ENCODE data around the gene CACNA1D.

Gene CACNA1D

DNA sequence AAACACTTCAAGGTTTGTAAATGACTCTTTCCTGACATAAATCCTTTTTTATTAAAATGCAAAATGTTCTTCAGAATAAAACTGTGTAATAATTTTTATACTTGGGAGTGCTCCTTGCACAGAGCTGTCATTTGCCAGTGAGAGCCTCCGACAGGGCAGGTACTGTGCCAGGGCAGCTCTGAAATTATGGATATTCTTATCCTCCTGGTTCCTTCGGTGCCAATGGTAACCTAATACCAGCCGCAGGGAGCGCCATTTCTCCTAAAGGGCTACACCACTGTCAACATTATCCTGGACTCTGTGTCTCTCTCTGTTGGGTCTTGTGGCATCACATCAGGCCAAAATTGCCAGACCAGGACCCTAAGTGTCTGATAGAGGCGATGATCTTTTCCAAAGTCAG lies 318.8 kb downstream of the CACNA1D start:
- DNase-seq, result no peak

DNA sequence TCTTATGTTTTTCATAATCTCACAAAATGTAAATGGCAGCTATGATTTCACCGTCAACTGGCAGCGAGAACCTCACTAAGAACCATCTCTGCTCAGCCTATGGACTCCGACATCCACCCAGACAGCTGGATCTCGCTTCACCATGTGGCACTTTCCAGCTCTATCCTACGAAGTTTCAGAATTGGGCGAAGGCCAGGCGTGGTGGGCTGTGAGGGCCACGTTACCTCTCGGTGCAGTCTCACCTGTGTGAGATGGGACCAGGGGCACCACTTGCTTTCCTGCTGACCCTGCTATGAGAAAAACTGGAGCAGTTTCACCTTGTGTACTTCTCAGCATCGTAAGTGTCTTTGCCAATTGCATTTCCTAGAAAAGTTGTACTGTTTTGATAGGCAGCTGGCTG lies 319.5 kb downstream of the CACNA1D start:
- DNase-seq, result no peak

DNA sequence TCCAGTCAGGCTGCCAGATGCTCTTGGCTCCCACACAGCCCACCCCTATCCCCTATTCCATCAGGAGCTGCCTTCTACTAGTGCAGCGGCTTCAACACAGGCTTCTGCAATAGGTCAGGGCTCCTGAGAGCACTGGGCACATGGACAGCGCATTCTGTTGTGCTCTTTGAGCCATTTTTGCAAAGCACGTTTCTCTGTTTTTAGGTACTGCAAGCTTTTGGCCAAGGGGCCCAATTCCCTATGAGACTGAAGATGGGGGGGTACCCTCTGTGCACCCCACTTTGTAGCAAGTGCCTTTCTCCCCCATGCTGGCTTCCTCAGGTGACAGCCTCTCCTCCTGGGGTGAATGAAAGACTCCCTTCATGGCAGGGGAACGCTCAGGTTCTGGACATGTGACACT lies 320.7 kb downstream of the CACNA1D start:
- DNase-seq, result no peak

DNA sequence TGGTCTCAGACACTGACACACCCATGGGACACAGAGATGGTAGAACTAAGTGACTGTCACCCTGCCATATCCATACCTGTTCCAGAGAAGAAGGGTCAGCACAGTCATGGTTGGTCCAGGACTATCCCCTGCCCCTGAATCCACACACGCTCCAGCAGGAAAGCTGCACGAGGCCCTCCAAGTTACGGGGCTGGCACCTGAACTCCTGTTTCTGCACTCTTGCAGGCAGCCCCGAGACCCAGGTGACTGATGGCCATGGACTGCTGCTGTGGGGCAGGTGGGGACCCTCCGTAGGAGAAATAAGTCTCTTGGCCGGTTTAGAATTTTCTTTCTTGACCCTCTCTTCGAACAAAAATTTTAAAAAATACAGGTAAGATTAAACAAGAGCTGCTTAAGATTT lies 321.2 kb downstream of the CACNA1D start:
- DNase-seq, result no peak

DNA sequence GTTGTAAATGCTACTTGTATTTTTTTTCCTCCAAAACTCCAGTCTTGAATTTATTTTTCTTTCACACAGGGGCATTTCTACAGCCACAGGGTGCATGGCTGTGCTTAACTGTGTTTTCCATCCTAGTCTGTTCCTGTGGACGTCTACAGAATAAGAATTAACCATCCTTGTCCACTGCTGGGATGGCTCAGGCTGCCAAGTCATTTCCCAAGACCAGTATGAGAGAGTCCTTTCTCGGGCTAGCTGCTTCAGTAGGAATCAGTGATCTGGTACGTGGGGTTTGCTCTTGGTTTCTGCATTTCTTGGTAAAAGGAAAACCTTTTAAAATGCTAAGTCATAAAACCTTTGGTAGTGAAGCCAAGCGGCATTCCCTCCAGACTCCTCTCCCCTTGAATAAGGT lies 322.0 kb downstream of the CACNA1D start:
- no peak for DNase-seq

DNA sequence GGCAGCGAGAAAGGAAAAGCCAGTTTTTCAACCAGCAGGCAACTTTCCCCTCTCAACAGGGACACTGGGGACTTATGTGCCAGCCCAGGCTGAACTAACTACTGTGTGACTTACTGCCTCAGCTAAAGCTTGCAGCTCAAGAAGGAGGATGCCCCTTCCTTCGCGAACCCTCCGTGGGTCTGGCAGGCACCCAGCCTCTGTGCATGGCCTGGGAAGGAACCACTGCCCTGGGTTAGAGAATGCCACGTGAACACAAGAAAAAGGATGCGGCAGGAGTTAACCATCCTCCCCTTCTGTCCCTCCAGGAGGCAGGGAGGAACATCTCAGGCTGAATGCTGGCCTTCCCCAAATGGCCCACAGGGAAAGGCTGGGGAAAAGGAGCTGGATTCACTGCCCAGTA lies 322.8 kb downstream of the CACNA1D start:
- DNase-seq, result no peak

DNA sequence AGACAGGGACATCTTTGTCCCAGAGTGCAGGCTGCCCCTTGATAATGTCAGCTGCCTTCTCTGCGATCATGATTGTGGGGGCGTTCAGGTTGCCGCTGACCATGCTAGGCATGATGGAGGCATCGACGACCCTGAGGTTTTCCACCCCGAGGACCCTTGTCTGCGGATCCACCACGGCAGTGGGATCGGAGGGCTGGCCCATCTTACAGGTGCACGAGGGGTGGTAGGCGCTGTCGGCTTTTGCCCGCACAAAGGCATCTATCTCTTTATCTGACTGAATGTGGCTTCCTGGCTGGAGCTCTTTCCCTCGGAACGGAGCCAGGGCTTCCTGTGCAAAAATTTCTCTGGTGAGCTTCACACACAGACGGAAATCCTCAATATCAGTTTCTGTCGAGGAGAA lies 323.4 kb downstream of the CACNA1D start:
- no peak for DNase-seq

DNA sequence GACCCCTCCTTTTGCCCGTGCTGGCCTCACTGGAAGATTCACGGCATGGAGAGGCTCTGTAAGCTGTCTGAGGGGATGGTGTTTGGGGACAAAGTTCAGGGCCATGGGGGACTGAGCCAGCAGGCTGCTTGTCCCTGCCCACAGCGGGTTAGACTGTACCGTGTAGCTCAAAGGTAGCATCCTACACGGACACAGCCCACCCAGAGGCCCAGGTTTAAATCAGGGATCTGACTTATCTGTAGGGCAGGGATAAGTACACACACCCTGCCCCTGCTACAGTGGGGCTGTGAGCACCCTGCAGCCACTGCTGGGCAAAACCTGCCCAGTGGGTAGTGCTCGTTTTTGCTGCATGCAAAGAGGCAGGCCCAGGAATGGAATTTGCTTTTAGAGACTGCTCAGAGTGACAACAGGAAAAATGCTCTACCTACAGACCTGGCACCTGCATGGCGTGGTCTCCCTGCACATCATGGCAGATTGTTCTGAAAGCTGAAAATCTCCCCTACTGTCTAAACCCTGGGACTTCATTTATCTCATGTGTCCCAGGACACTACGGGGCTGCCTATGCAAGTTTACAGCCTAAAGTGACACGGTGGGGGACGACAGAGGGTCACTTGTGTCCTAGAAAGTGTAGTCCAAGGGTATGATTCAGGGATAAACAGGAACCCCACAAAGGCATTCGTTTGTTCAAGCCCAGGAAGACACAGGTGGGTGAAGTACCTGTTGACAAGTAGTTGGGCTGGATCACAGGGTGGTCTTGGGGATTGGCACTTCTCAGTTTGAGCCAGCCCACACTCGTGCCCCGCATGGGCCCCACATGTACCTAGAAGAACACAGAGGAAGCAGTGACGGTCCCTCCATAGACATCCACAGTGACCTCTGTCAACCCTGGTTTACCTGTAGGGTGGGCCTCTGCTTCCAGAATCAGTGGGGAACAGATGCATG lies 324.1 kb downstream of the CACNA1D start:
- DNase-seq, result no peak

DNA sequence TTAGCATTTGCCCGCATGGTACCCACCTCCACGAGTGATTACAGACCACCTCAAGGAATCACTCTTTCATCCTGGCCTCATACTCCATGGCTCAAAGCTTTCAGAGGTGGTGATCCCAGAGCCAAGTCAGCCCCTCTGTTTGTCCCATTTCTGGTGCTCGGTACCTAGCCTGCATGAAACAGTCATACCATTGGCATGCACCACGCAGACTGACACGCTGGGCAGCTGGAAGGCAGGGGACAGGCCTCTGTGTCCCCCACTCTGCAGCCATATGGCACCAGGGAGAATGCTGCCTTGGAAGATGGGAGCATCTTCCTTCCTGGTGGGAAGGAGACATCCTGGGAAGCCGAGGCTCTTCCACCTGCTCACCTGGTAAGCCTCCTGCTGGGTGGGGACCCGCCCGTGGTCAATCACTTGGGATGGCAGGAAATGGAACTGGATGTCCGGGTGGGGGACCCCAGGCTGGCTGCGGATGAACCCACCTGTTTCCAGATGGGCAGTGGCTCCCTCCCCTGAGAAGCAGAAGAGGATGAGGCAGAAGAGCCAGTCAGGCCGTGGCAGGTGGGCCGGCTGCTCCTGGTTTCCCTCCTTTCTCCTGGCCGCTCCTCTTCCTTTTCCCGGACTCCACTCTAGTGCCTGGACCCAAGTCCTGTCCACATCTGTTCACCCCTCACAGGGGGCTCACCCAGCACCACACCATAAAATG lies 324.9 kb downstream of the CACNA1D start:
- DNase-seq, result no peak

DNA sequence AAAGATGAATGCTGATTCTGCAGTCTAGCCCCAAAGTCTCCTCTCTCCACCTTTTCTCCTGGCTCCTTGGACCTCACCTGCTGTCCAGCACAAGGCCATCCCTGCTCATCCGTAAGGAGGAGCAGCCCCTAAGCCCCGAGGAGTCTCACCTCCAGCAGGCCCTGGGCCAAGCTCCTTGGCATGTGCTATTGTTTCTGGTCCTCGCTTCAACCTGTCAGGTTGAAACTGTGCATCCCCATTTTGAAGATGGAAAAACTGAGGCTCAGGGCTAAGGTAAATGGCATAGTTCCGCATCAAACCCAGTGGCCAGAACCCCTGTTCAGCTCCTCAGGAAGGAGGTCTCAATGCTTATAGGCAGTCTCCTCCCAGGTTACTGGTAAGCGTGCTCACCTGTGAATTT lies 325.7 kb downstream of the CACNA1D start:
- DNase-seq, result no peak

DNA sequence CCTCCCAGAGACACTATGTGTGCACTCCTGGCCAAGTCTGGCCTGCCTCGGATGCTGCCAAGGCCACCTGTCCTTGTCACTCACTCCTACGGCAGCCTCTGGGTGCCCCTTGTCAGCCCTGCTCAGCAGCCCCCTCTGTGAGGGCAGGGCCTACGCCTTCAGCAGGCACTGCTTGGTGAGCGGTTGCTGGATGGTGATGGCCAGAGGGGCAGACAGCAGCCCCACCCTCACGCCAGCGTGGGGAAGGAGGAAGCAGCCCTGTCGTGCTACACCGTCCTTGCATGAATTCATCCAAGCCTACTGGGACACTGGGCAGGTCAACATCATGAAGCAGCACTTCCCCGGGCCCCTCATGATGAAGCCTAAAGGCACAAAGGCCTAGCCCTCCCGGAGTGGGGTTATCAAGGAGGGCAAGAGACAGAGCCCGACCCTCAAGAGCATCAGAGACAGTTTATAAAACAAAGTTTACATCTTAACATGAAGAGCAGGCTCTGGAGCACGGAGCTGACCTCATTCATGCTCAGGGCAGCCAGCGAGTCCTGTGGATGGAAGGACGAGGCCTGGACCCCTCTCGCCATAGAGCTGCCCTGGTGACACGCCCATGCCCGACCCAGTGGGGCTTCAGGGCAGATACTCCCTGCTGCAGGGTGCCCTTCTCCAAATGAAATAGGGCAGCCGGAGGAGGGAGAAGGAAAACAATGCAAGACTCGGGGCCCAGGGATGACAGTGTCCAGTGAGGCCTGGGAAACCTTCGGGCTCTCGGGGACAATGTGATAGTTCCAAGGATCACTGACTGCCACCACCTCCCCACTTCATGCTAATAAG lies 326.6 kb downstream of the CACNA1D start:
- no peak for DNase-seq

DNA sequence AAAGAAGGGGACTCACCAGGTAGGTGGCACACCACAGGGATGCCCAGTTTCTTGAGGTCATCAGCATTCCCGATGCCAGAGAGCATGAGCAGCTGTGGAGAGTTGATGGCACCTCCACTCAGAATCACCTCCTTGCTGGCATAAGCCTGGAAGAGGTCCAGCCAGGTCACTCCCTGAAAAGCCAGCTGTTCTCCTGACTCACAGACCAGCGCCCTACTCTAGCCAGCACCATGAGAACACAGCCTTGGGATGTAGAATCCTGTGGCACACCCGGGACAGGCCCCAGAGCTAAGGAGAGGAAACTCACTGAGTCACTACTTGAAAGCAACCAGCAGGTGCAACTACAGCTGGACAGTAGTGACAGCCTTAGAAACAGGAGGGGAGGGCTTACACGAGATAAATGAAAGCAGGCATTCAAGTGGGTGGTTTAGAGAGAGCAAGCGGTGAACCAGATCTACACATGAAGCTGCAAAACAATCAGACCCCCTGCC lies 327.3 kb downstream of the CACNA1D start:
- no peak for DNase-seq

DNA sequence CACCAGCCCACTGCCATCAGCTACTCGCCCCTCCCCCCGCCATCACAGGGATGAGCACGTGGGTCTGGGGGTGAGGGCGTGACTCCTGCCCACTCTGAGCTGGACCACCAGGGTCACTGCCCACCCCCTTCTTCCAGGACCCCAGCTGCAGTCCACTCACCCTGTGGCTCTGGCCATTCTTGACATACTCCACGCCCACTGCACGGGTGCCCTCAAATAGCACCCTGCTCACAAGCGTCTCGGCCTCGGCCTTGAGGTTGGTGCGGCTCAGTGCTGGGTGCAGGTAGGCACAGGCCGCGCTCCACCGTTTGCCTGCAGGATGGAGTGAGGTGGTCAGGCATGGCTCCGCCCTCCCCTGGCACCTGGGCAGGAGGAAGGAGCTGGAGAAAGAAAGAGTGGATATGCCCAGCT lies 327.9 kb downstream of the CACNA1D start:
- no peak for DNase-seq

DNA sequence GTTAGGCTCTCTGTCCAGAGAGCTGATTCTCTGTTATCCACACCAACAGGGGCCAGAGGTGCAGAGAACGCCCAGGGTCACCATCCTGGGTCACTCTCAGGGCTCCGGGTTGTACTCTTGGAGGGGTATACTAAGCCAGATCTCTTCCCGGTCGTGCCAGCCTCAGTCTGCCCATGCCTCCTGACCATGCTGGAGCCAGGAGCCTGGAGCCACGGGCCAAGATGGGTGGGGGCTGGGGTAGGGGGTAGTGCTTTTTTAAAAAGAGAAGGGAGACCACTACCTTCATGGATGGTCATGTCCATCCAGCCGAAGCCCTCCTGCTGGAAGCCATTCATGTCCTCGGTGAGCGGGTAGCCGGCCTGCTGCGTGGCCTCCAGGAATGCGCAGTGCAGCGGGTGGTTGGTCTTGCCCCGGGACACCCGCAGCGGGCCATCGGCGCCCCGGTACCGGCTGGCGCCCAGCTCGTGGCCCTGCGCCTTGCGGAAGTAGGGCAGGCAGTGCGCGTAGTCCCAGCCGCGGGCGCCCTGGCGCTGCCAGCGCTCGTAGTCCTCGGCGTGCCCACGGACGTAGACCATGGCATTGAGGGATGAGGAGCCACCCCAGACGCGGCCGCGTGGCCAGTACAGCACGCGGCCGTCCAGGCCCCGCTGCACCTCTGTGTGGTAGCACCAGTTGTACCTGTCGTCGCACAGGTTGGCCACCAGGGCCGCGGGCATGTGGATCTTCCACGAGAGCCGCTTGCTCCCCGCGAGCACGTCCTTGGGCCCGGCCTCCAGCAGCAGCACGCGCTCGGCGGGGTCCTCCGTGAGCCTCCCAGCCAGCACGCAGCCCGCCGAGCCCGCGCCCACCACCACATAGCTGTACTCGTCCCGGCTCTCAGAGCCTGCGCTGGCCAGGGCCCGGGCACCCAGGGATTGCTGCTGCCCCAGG lies 328.9 kb downstream of the CACNA1D start:
- DNase-seq, result no peak

DNA sequence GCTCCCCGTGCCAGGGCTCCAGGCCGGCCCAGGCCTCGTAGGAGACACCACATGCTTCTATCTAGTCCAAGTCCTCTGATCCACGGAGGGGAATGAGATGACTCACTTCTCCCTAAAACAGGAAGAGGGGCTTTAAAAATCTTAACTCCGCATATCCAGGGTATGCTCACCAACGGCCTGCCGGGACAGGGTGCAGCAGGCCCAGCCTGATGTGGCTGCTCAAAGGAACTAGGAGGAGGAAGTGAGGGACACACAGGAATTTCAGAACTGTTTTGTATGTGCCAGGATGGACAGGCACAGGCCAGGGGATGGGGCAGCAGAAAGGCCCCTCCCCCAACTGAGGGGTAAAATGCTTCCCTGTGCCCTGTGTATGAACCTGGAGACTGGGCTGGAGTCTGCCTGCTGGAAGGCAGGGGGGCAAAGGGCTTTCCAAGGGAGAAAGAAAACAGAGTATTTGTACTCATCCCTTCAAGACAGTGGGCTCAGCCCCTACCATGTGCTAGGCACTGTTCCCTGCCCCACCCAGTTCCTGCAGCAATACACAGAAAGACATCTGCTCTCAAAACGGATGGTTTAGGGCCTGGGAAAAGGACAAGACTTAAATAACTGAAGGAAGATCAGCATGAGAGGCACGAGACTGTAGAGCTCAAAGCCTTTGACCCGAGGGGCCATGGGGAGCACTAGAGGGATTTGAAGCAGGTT lies 329.7 kb downstream of the CACNA1D start:
- DNase-seq, result no peak

DNA sequence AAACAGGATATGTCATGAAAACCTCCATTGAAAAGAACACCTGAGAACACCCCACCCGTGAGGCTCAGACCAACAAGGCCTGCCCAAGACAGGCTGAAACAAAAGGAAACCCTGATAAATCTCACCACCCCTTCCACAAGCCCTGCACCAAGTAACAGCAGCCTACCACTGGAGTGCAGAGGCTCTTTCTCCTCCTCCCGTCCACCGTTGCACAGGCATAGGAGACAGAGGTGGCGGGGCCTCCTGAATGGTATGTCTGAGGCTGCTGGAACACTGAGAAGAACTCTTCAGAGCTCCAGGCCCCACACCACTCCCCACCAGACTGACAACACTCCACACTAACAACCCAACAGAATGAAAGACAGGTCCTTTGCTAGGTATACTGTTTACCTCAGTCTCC lies 330.4 kb downstream of the CACNA1D start:
- no peak for DNase-seq

DNA sequence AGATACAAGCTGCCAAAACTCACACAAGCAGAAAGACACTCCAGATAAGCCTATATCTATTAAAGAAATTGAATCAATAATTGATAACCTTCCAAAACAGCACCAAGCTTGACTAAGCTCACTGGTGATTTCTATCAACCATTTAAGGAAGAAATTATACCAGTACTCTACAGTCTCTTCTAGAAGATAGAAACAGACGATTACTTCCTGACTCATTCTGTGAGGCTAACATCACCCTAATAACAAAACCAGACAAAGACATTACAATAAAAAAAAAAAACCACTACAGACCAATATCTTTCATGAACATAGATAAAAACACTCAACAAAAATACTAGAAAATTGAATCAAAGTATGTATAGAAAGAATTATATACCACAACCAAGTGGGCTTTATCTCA lies 331.6 kb downstream of the CACNA1D start:
- no peak for DNase-seq

DNA sequence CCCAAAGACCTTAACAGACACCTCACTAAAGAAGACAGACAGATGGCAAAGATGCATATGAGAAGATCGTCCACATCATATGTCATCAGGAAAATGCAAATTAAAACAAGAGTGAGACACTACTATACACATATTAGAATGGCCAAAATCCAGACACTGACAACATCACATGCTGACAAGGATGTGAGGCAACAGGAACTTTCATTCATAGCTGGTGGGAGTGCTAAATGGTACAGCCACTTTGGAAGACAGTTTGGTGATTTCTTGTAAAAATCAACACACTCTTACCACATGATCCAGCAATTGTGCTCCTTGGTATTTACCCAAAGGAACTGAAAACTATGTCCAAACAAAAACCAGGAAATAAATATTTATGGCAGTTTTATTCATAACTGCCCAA lies 334.2 kb downstream of the CACNA1D start:
- no peak for DNase-seq

DNA sequence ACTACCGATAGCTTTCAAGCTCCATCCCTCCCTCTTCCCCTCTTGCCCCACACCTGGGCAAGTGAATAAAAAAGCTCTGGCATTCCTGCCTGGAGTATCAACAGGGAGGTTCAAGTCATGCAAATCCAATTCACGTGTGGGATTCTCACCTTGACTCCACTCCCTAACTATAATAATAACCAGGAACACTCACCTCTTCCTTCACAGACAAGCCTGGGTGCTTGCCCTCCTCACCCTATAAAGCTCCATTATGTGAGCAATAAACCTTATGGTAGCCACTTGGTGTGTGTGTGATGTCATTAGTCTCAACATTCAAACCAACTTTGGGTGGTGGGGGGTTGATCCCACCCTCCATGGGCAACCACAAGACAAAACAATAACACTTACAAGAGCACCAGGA lies 335.2 kb downstream of the CACNA1D start:
- no peak for DNase-seq

DNA sequence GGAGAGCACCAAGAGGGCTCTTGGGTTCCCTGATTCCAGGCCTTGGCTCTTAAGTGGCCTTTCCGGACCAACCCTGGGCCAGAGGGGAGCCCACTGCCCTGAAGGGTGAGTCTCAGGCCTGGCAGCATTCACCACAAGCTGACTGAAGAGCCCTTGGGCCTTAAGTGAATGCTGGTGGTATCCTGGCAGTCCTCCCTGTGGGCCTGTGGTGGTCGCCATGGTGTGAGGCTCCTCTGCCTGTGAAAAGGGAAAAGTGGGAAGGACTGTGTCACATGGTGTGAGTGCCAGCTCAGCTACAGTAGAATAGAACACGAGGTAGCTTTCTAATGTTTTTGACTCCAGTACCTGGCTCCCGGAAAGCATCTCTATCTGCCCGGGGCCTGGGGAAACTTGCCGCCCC lies 336.5 kb downstream of the CACNA1D start:
- no peak for DNase-seq

DNA sequence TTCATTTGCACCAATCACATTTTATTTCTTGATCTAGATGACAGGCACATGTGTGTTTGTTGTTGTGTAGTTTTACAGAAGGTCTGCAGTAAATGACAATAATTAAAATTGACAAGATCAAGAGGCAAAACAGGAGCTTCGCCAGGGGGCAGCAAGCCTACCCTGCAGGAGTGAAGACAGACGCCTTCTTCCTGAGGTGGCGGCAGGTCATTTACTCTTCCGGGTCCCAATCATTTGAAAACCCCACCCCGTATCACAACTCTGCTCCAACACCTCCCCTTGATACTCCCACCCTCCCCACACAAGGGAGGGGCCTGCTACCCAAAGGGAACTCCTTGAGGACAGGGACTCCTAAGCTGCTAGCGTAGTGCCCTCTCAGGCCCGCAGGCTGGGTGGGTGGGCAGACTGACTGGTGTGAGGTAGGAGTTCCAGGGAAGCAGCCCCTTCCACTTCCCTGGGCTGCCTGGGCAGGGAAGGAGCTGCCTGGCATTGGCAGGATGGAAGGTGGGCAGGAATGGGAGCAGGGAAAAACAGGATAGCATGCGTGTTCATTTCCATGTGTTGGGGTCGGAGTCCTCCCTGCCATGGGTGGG lies 338.7 kb downstream of the CACNA1D start:
- DNase-seq, result no peak
